Endothelial cell of umbilical vein (primary cell): ENCODE measurements around the gene HAND1. TPM values are rescaled to one million over a fixed set of nuclear protein-coding genes. Genes with fewer than 3 reads are reported as not detected.

Experiments
- BruUV-seq: library from RNA; stranded (reverse); fragments of 400-500 nt; replicated peaks from 2 replicates; lab custom pipeline; 2021; lab: Mats Ljungman, UMichigan
- CTCF ChIA-PET: fragments of 300-600, 350-600 bp; sonication (Branson Sonifier 250); formaldehyde crosslinking; loops from one replicate; lab custom pipeline; 2021; ENCODE audit warnings: antibody characterized with exemption, inconsistent platforms; lab: Charles Lee
- POLR2A ChIA-PET: fragments of 300-600, 350-600 bp; sonication (Branson Sonifier 250); formaldehyde crosslinking; loops from one replicate; lab custom pipeline; 2021; ENCODE audit warnings: antibody characterized with exemption, inconsistent platforms; lab: Charles Lee
- DNase-seq: peaks from one replicate; pipeline ENCODE4 v3.0.0-alpha.2; 2011; ENCODE audit warnings: low read depth, low spot score
- FAIRE-seq: peaks from 2 replicates; lab custom pipeline; 2011; peaks lifted over from hg19 to GRCh38; lab: Jason Lieb, UNC
- H2AFZ ChIP-seq: 2 replicates; pipeline ENCODE4 v1.6.0; 2012; ENCODE audit warnings: low read depth, low read length, control low read depth, inconsistent platforms
- H3K27ac ChIP-seq: 2 replicates; pipeline ENCODE4 v1.5.1; 2011; ENCODE audit warnings: low read depth, mild to moderate bottlenecking, control low read depth, low read length, moderate library complexity; ENCODE audit not compliant: insufficient read depth
- H3K27me3 ChIP-seq, 2 experiments: 2 replicates each; pipeline versions ENCODE4 v1.6.0 to v1.6.1; 2011; ENCODE audit warnings: low read length in 2 of 2, mixed read lengths in 1 of 2; ENCODE audit not compliant: control insufficient read depth in 2 of 2, insufficient read depth in 2 of 2
- H3K36me3 ChIP-seq, 2 experiments: 2 replicates in 1 of 2; 3 replicates in 1 of 2; pipeline ENCODE4 v1.5.1; 2011; ENCODE audit warnings: low read length in 2 of 2, mild to moderate bottlenecking in 1 of 2, moderate library complexity in 1 of 2; ENCODE audit not compliant: control insufficient read depth in 2 of 2, insufficient read depth in 2 of 2; ENCODE audit errors: extremely low read depth in 1 of 2
- H3K4me1 ChIP-seq: 3 replicates; pipeline ENCODE4 v1.5.1; 2011; ENCODE audit warnings: mild to moderate bottlenecking, low read length; ENCODE audit not compliant: control insufficient read depth, insufficient read depth; ENCODE audit errors: extremely low read depth
- H3K4me2 ChIP-seq: 2 replicates; pipeline ENCODE4 v1.6.1; 2011; ENCODE audit warnings: low read length, control low read depth, mixed read lengths; ENCODE audit not compliant: insufficient read depth
- H3K4me3 ChIP-seq, 3 experiments: fragments of 200-600 bp in 1 of 3; sonication (generic), shearing (Covaris generic) in 1 of 3; replicated peaks in 1 of 3; 2 replicates each; pipeline ENCODE4 v1.5.1; 2011 to 2016; ENCODE audit warnings: control low read depth in 3 of 3, low read length in 3 of 3, mild to moderate bottlenecking in 2 of 3, inconsistent platforms in 1 of 3, low read depth in 1 of 3, moderate library complexity in 1 of 3; ENCODE audit not compliant: insufficient read depth in 1 of 3
- H3K79me2 ChIP-seq: 2 replicates; pipeline ENCODE4 v1.6.0; 2012; ENCODE audit warnings: low read length, inconsistent platforms; ENCODE audit not compliant: control insufficient read depth, insufficient read depth
- H3K9ac ChIP-seq: replicated peaks from 2 replicates; pipeline ENCODE3; 2011; ENCODE audit warnings: low read length, control low read depth; ENCODE audit not compliant: insufficient read depth; ENCODE audit errors: extremely low read depth
- H3K9me1 ChIP-seq: replicated peaks from 3 replicates; pipeline ENCODE4 v1.6.0; 2011; ENCODE audit warnings: mild to moderate bottlenecking, low read length; ENCODE audit not compliant: control insufficient read depth, insufficient read depth; ENCODE audit errors: extremely low read depth
- H3K9me3 ChIP-seq: replicated peaks from 2 replicates; pipeline ENCODE4 v1.5.1; 2012; ENCODE audit warnings: low read length, inconsistent platforms; ENCODE audit not compliant: control insufficient read depth, insufficient read depth
- H4K20me1 ChIP-seq: replicated peaks from 2 replicates; pipeline ENCODE3; 2011; ENCODE audit warnings: mild to moderate bottlenecking, low read length; ENCODE audit not compliant: control insufficient read depth, insufficient read depth; ENCODE audit errors: extremely low read depth
- EZH2 ChIP-seq: IDR thresholded peaks from 2 replicates; pipeline ENCODE4 v1.6.1; 2012; ENCODE audit warnings: borderline replicate concordance, low read depth, mild to moderate bottlenecking, moderate library complexity, low read length, inconsistent platforms; ENCODE audit not compliant: severe bottlenecking
- FOS ChIP-seq: IDR thresholded peaks from 2 replicates; pipeline ENCODE4 v1.6.1; 2011; ENCODE audit warnings: mild to moderate bottlenecking, low read length, moderate library complexity, borderline replicate concordance; ENCODE audit not compliant: insufficient read depth
- GATA2 ChIP-seq: IDR thresholded peaks from 2 replicates; pipeline ENCODE4 v1.7.0; 2011; ENCODE audit warnings: low read depth, mild to moderate bottlenecking, moderate library complexity, mixed read lengths, low read length; ENCODE audit not compliant: insufficient read length, insufficient read depth
- JUN ChIP-seq: IDR thresholded peaks from 2 replicates; pipeline ENCODE4 v1.6.1; 2011; ENCODE audit warnings: borderline replicate concordance, low read depth; ENCODE audit not compliant: insufficient read length, insufficient read depth
- MYC ChIP-seq: IDR thresholded peaks from one replicate; pipeline ENCODE4 v1.6.1; 2011; ENCODE audit warnings: mild to moderate bottlenecking, low read depth, low read length
- POLR2A ChIP-seq: IDR thresholded peaks from 2 replicates; pipeline ENCODE4 v1.6.1; 2012; ENCODE audit warnings: low read depth, mild to moderate bottlenecking, control low read depth, low read length
- POLR2AphosphoS5 ChIP-seq: IDR thresholded peaks from 2 replicates; pipeline ENCODE4 v1.6.1; 2012; ENCODE audit warnings: low read depth, mild to moderate bottlenecking, control low read depth, low read length, moderate library complexity; ENCODE audit not compliant: insufficient read depth
- dilution Hi-C: fragments of 300-500 bp; cut with MboI; formaldehyde crosslinking; loops from one replicate; pipeline ENCODE4 v1.15.0; 2019; ENCODE audit warnings: low sequenced_read_pairs; ENCODE audit not compliant: extremely low pct_ligation_motif_present
- intact Hi-C: fragments of 100-400 bp; cut with micrococcal nuclease; formaldehyde crosslinking; loops from one replicate; pipeline ENCODE4 v1.10.0; 2022
- polyA plus RNA-seq, 4 experiments: library from polyadenylated mRNA; depleted of rRNA in 3 of 4; stranded (reverse) in 3 of 4; unstranded in 1 of 4; fragments of >200 nt; gene quantifications; 2 replicates each; pipeline versions ENCODE4 v1.2.1 to v1.2.3, GENCODE V29; 2011 to 2012; ENCODE audit warnings: missing spikeins in 1 of 4
- total RNA-seq: library from RNA; stranded (reverse); gene quantifications from 2 replicates; pipeline ENCODE4 v1.2.3, GENCODE V29; 2021
- TF ChIP-seq, protein P1 (sequence below), 2 donors: IDR thresholded peaks; 1 replicate in 1 of 2; 2 replicates in 1 of 2; pipeline ENCODE4 v1.5.1; 2011; ENCODE audit warnings: low read length in 2 of 2, mild to moderate bottlenecking in 2 of 2, moderate library complexity in 2 of 2, control low read depth in 1 of 2, inconsistent platforms in 1 of 2, low read depth in 1 of 2; ENCODE audit not compliant: insufficient read depth in 1 of 2; ENCODE audit errors: extremely low read depth in 1 of 2
- TF ChIP-seq, protein P2 (sequence below): IDR thresholded peaks from 2 replicates; pipeline ENCODE4 v1.6.1; 2011; ENCODE audit not compliant: insufficient read depth, insufficient read length

HAND1 gene
- total and polyA plus RNA-seq, 2 donors (not counting 3 experiments of a cell fraction or from before 2014, with no cell fraction given) = not detected

- FAIRE-seq (peak; percentile 46), DNase-seq (peak; percentile 78)
- ChIA-PET CTCF (interaction anchor here (1.0 to 2.9 kb wide), 8 partner anchors 8 to 472 kb away, joined by 3 to 9 read pairs (median 4); no protein-coding TSS in a partner anchor), POLR2A (no interaction called here)
- Histone ChIP-seq H4K20me1 (peaks cover 6% of the 10 kb centered on the region), H3K27ac (peak overlapping the region; percentile 8), H3K4me3 (peak overlapping the region; percentile 79 to 94 (median 82)), H2AFZ (peak overlapping the region; percentile 70), H3K4me1 (peaks cover 16% of the 10 kb centered on the region), H3K27me3 (no peaks in the 10 kb centered on the region), H3K9me3 (no peaks in the 10 kb centered on the region), H3K79me2 (peaks cover 26% of the 10 kb centered on the region), H3K36me3 (peaks cover 0 to 4% of the 10 kb centered on the region in 2 experiments), H3K4me2 (peak overlapping the region; percentile 90), H3K9me1 (no peaks in the 10 kb centered on the region), H3K9ac (peak overlapping the region; percentile 66)
- TF ChIP-seq GATA2 (no peak), MYC (no peak), JUN (no peak), POLR2AphosphoS5 (no peak), EZH2 (no peak), POLR2A (no peak), FOS (no peak)
- TF ChIP-seq, protein P1, sequence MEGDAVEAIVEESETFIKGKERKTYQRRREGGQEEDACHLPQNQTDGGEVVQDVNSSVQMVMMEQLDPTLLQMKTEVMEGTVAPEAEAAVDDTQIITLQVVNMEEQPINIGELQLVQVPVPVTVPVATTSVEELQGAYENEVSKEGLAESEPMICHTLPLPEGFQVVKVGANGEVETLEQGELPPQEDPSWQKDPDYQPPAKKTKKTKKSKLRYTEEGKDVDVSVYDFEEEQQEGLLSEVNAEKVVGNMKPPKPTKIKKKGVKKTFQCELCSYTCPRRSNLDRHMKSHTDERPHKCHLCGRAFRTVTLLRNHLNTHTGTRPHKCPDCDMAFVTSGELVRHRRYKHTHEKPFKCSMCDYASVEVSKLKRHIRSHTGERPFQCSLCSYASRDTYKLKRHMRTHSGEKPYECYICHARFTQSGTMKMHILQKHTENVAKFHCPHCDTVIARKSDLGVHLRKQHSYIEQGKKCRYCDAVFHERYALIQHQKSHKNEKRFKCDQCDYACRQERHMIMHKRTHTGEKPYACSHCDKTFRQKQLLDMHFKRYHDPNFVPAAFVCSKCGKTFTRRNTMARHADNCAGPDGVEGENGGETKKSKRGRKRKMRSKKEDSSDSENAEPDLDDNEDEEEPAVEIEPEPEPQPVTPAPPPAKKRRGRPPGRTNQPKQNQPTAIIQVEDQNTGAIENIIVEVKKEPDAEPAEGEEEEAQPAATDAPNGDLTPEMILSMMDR (IDR thresholded peaks at IDR 0.05; ENCODE audit: extremely low read depth in 1 of 2, insufficient read depth in 1 of 2, low read depth in 1 of 2, low read length in 2 of 2) = no peak
- TF ChIP-seq, protein P2, sequence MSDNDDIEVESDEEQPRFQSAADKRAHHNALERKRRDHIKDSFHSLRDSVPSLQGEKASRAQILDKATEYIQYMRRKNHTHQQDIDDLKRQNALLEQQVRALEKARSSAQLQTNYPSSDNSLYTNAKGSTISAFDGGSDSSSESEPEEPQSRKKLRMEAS = no peak
- no TSS peak for BruUV-seq
- intact Hi-C loops = loop anchor here (1.0 to 10.0 kb wide), 3 partner anchors 79 to 408 kb away; partner anchors contain the start of genes CNOT8 and FAXDC2
- dilution Hi-C loops = no loop called here
Observed at GRCh38 chr5:154446195-154447088, 31.6 kb downstream of the HAND1 start.
